ENCODE results near the gene BTG1. TPM values are rescaled to one million over a fixed set of nuclear protein-coding genes. Genes with fewer than 3 reads are reported as not detected.

BTG1 gene
- total RNA-seq, 2 donors from 2014 or later: 121 to 152 TPM

DNA sequence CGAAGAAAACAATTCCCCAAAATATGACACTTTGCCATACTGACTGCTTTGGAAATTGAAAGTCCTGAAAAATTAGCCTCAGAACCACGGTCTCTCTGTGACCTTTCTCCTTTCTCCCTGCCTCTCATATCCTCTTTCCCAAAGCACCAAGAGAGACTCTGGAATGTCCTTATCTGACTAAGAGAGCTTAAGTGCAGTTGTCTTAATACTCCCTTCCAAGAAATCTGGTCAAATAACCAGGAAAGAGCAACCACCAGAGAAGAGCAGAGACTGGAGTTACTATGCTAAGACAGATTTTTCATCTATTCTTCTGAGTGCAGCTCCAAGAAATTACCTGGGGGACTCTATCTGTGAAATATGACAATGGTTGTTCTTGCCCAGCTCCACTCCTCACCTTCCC is 10.5 kb upstream of the BTG1 start:
- ATAC-seq (no peak), DNase-seq (no peak)
- intact Hi-C loops (cut with DNase I): no loop called here

DNA sequence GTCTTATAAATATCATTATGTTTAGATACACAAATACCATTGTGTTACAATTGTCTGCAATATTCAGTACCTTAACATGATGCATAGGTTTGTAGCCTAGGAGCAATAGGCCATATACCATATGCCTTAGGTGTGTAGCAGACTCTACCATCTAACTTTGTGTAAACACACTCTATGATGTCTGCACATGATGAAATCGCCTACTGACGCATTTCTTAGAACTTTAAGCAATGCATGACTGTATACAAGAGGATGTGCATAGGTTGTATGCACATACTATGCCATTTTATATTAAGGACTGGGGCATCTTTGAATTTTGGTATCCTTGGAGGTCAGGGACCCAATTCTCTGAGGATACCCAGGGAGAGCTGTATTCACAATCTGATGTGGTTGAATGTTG is 10.1 kb upstream of the BTG1 start:
- ATAC-seq (no peak), DNase-seq (no peak)
- intact Hi-C loops (cut with DNase I): no loop called here

DNA sequence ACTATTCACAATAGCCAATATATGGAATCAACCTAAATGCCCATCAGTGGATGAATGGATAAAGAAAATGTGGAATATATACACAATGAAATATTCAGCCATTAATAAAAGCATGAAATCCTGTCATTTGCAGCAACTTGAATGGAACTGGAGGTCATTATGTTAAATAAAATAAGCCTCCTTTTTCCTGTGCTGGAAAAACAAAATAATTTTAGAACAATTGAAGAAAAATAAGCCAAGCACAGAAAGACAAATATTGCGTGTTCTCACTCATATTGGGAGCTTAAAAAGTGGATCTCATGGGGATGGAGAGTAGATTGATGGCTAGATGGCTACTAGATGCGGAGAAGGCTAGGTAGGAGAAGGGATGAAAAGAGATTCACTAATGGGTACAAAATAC is 6.3 kb upstream of the BTG1 start:
- DNase-seq (no peak), ATAC-seq (no peak)
- intact Hi-C loops (cut with DNase I): no loop called here

DNA sequence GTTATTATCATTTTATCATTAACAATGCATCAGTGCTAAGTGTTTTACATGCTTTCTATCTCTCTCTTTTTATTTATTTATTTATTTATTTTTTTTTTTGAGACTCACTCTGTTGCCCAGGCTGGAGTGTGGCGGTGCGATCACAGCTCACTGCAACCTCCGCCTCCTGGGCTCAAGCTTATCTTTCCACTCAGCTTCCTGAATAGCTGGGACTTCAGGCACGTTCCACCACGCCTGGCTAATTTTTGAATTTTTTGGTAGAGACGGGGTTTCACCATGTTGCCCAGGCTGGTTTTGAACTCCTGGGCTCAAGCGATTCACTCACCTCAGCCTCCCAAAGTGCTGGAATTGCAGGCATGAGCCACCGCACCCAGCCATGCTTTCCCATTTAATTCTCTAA is 3.9 kb upstream of the BTG1 start:
- no peak for DNase-seq
- ATAC-seq: no peak
- intact Hi-C loops (cut with DNase I): loop anchor here (5.0 to 10.0 kb wide), 4 partner anchors 258 to 765 kb away; no protein-coding TSS in a partner anchor

GRCh38 chr12:92147491-92147890 is 1.8 kb upstream of the BTG1 start:
- intact Hi-C loops (cut with DNase I): loop anchor here (5.0 to 10.0 kb wide), 4 partner anchors 260 to 763 kb away; no protein-coding TSS in a partner anchor
- ATAC-seq (no peak), DNase-seq (no peak)

GRCh38 chr12:92146497-92147224 is 1.0 kb upstream of the BTG1 start:
- intact Hi-C loops (cut with DNase I): loop anchor here (5.0 to 10.0 kb wide), 4 partner anchors 261 to 762 kb away; no protein-coding TSS in a partner anchor
- DNase-seq (no peak), ATAC-seq (no peak)

GRCh38 chr12:92145481-92145730 is 240 bp downstream of the BTG1 start:
- ATAC-seq (peak; percentile 1 to 11), DNase-seq (no peak)
- intact Hi-C loops (cut with DNase I): loop anchor here (2.0 to 10.0 kb wide), 5 partner anchors 99 to 761 kb away; no protein-coding TSS in a partner anchor

DNA sequence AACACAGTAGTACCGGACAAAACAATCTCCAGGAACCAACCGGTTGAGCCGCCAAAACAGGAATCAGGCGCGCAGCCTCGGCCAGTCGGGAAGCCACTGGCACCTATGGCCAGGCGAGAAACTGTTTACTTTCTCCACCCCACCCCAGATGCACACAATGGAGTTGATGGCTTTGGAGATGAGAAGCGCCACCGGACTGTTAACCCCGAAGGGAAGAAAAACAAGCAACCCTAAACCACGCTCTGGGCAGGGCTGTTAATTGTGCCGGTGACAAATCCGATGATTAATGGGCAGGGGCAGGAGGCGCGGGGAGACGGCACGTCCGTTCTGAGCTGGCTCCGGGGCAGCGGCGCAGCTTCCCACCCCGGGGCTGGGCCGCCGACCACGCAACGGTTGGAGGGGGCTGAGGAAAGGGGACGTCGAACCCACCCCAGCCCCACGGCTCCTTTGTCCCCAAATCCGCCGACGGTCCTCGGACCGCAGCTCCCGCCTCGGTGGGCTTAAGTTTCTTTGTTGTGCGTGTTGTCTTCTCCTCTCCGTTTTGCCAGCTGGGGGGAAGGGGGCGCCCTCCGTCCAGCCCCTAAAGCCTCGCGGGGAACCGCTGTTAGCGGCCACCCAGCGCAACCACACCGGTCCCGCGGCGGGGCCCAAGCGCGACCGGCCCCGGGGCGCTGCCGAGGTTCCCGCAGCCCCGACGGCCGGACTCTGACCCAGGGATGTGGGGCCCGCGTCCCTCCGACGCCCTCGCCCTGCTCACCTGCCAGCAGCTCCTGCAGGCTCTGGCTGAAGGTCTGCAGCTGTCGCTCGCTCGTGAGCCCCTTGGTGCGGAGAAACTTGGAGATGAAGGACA is 790 bp downstream of the BTG1 start:
- DNase-seq (peak; percentile 68), ATAC-seq (peak; percentile 9 to 37)
- intact Hi-C loops (cut with DNase I): loop anchor here (2.0 to 10.0 kb wide), 7 partner anchors 100 to 760 kb away; no protein-coding TSS in a partner anchor

- DNase-seq (peak; percentile 68), ATAC-seq (peak; percentile 64 to 66)
- intact Hi-C loops (cut with DNase I): loop anchor here (2.0 to 10.0 kb wide), 5 partner anchors 101 to 759 kb away; no protein-coding TSS in a partner anchor
Observed at GRCh38 chr12:92143686-92144630, 1.7 kb downstream of the BTG1 start.

GRCh38 chr12:92143258-92143657 is 2.4 kb downstream of the BTG1 start:
- DNase-seq (no peak), ATAC-seq (no peak)
- intact Hi-C loops (cut with DNase I): loop anchor here (5.0 to 10.0 kb wide), 4 partner anchors 141 to 758 kb away; no protein-coding TSS in a partner anchor

DNA sequence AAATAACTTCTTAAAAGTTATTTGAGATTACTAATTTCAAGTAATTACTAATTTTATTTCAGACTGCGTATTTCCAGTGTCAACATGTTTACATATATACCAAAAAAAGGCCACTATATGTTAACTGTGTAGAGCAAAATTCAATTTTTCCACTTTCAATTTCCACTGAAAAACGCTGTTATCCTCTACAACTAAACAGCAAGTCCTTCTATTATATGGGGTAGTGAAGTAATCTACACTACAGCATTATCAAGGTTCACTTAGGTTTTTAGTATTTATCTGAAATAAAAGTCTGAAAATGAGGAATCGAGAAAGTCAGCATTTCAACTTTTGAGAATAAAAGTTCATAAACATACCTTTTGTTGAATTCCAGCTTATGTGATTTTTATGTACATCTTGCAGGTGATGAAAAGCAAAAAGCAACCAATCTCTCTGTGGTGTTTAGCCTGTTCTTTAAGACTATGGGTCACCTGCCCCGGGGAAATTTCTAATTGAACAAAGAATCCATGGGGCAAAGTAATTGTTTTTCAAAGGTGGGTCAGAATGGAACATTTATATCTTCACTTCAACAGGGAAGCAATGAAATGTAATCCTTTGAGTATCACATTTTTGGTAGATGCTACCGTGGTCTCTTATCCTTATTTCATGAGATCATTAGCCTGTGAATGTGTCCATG is 3.3 kb downstream of the BTG1 start:
- ATAC-seq (no peak), DNase-seq (no peak)
- intact Hi-C loops (cut with DNase I): loop anchor here (5.0 to 10.0 kb wide), 4 partner anchors 140 to 758 kb away; no protein-coding TSS in a partner anchor

GRCh38 chr12:92141591-92142121 is 4.0 kb downstream of the BTG1 start:
- no peak for ATAC-seq
- no peak for DNase-seq
- intact Hi-C loops (cut with DNase I): loop anchor here (5.0 to 10.0 kb wide), 4 partner anchors 139 to 757 kb away; no protein-coding TSS in a partner anchor

GRCh38 chr12:92140896-92141536 is 4.6 kb downstream of the BTG1 start:
- no peak for DNase-seq
- ATAC-seq: no peak
- intact Hi-C loops (cut with DNase I): loop anchor here (5.0 to 10.0 kb wide), 4 partner anchors 139 to 756 kb away; no protein-coding TSS in a partner anchor

DNA sequence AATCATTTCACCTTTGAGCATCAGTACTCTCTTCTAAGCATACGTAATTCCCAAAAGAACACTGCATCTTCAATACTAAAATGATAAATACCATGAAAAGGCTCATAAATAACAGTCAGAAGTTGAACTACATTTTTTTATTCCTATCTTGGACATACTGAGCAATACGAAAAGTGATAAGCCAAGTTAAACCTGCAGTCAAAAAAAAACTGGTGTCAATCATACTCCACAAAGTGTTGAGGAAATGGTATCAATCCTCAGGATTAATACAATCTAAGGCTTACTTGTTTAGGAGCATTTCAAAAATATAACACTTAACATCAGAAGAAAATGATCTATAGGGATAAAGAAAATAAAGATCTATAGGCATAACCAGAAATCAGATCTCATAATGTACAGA is 5.5 kb downstream of the BTG1 start:
- intact Hi-C loops (cut with DNase I): loop anchor here (5.0 to 10.0 kb wide), 4 partner anchors 138 to 755 kb away; no protein-coding TSS in a partner anchor
- DNase-seq (no peak), ATAC-seq (no peak)

DNA sequence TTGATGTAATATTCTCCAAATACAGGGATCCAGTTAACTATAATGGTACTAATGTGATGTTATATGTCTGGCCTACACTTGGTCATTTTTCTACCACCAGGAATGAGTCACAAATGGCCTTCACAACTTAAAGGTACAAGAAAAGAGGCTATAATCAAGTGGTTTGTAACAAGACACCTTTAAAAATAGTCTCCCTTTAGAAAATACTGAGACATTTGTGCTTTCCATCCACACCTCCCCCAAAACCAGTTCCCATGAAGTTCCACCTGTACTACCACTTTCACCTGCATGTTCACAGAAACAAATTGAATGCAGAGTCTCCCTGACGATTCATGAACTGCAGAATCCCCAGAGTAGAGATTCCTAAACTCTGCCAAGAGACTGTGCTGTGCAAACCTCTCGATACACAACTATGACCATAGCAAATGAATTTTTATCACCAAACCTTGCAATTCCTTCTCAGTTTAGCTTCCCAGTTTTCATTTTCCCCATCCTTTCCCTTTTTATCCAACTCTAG is 6.0 kb downstream of the BTG1 start:
- DNase-seq: no peak
- ATAC-seq: no peak
- intact Hi-C loops (cut with DNase I): loop anchor here (5.0 to 10.0 kb wide), 5 partner anchors 137 to 755 kb away; no protein-coding TSS in a partner anchor

GRCh38 chr12:92138626-92139025 is 7.0 kb downstream of the BTG1 start:
- DNase-seq (no peak), ATAC-seq (no peak)
- intact Hi-C loops (cut with DNase I): loop anchor here in 1 of 2 donors (10.0 kb wide), 1 partner anchor 564 kb away; no protein-coding TSS in a partner anchor

- intact Hi-C loops (cut with DNase I): loop anchor here in 1 of 2 donors (10.0 kb wide), 1 partner anchor 563 kb away; no protein-coding TSS in a partner anchor
Observed at GRCh38 chr12:92138144-92138543, 7.5 kb downstream of the BTG1 start.

More at GRCh38 chr12:92138144-92138543, 7.5 kb downstream of the BTG1 start:
- DNase-seq (no peak), ATAC-seq (no peak)

Data from left cardiac atrium (tissue), 4 donors.